OCI-LY3 (cell line): ENCODE results near the gene EPHA2.

Source experiments
- H2AFZ ChIP-seq: fragments of 200-600, 300-600 bp; shearing (Covaris generic); 2 replicates; pipeline ENCODE4 v1.6.0; 2014; ENCODE audit warnings: antibody characterized with exemption, low read depth, low read length
- H3K27ac ChIP-seq: fragments of 200-600, 300-600 bp; sonication (generic); 2 replicates; pipeline ENCODE4 v1.5.1; 2014; ENCODE audit warnings: mild to moderate bottlenecking, low read length, moderate library complexity, mixed read lengths
- H3K27me3 ChIP-seq: fragments of 200-600, 300-600 bp; sonication (generic); 2 replicates; pipeline ENCODE4 v1.6.1; 2014; ENCODE audit warnings: low read depth, low read length, mixed read lengths
- H3K36me3 ChIP-seq: fragments of 200-600, 300-600 bp; sonication (generic); replicated peaks from 2 replicates; pipeline ENCODE3; 2014; ENCODE audit warnings: low read depth, low read length, mixed read lengths
- H3K4me1 ChIP-seq: fragments of 300-600, 200-600 bp; sonication (generic); 2 replicates; pipeline ENCODE4 v1.6.1; 2014; ENCODE audit warnings: low read length, mixed read lengths
- H3K4me2 ChIP-seq: fragments of 200-600, 300-600 bp; sonication (generic); 2 replicates; pipeline ENCODE4 v1.6.1; 2014; ENCODE audit warnings: low read length, mixed read lengths
- H3K4me3 ChIP-seq: fragments of 300-600, 200-600 bp; sonication (generic); 2 replicates; pipeline ENCODE4 v1.5.1; 2014; ENCODE audit warnings: antibody characterized with exemption, mild to moderate bottlenecking, low read length, moderate library complexity
- H3K79me2 ChIP-seq: fragments of 300-600, 200-600 bp; shearing (Covaris generic); 2 replicates; pipeline ENCODE4 v1.6.1; 2014; ENCODE audit warnings: mild to moderate bottlenecking, low read length, mixed read lengths
- H3K9ac ChIP-seq: fragments of 300-600, 200-600 bp; shearing (Covaris generic); 2 replicates; pipeline ENCODE4 v1.6.0; 2014; ENCODE audit warnings: mild to moderate bottlenecking, low read length, moderate library complexity
- H3K9me3 ChIP-seq: fragments of 200-600, 300-600 bp; shearing (Covaris generic); 2 replicates; pipeline ENCODE4 v1.6.1; 2014; ENCODE audit warnings: low read length, mixed read lengths; ENCODE audit not compliant: insufficient read depth
- H4K20me1 ChIP-seq: fragments of 200-600, 300-600 bp; sonication (generic); 2 replicates; pipeline ENCODE4 v1.6.1; 2016; ENCODE audit warnings: low read length, mixed read lengths; ENCODE audit not compliant: insufficient read depth
- EZH2phosphoT487 ChIP-seq: fragments of 200-600 bp; shearing (Covaris generic); IDR thresholded peaks from 2 replicates; pipeline ENCODE4 v1.6.1; 2018; ENCODE audit warnings: antibody characterized with exemption, mixed run types, low read depth
- TF ChIP-seq, protein P1 (sequence below): fragments of 200-600, 300-600 bp; sonication (generic); IDR thresholded peaks from 2 replicates; pipeline ENCODE4 v1.5.1; 2014; ENCODE audit warnings: antibody characterized with exemption, low read length, low read depth

The EPHA2 gene

DNA sequence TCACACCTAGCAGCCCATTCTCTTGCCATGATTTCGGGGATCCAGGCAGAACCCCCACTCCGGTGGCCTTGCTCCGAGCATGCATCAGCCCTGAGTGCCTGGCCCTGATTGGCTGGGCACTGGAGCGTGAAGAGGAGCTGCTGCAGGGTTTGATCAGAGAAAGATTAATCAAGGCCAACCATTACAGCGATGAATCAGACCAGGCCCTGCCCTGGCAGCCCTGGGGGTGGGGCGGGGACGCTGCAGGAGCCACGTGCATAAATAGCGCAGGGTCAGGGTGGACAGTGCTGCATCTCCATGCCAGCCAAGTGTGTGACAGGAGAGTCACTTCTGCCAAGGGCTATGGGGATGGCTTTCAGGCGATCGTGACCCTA, 79.0 kb downstream of the EPHA2 start:
- Histone ChIP-seq H3K79me2 (no peaks in the 10 kb centered on the region), H3K36me3 (no peaks in the 10 kb centered on the region), H3K9ac (no peak overlapping the region), H3K4me2 (no peak overlapping the region), H3K27me3 (peaks cover 8% of the 10 kb centered on the region), H3K9me3 (no peaks in the 10 kb centered on the region), H3K4me1 (peaks cover 25% of the 10 kb centered on the region), H3K4me3 (no peak overlapping the region), H4K20me1 (no peaks in the 10 kb centered on the region), H2AFZ (no peak overlapping the region), H3K27ac (no peak overlapping the region)
- TF ChIP-seq, protein P1, sequence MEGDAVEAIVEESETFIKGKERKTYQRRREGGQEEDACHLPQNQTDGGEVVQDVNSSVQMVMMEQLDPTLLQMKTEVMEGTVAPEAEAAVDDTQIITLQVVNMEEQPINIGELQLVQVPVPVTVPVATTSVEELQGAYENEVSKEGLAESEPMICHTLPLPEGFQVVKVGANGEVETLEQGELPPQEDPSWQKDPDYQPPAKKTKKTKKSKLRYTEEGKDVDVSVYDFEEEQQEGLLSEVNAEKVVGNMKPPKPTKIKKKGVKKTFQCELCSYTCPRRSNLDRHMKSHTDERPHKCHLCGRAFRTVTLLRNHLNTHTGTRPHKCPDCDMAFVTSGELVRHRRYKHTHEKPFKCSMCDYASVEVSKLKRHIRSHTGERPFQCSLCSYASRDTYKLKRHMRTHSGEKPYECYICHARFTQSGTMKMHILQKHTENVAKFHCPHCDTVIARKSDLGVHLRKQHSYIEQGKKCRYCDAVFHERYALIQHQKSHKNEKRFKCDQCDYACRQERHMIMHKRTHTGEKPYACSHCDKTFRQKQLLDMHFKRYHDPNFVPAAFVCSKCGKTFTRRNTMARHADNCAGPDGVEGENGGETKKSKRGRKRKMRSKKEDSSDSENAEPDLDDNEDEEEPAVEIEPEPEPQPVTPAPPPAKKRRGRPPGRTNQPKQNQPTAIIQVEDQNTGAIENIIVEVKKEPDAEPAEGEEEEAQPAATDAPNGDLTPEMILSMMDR = no peak

DNA sequence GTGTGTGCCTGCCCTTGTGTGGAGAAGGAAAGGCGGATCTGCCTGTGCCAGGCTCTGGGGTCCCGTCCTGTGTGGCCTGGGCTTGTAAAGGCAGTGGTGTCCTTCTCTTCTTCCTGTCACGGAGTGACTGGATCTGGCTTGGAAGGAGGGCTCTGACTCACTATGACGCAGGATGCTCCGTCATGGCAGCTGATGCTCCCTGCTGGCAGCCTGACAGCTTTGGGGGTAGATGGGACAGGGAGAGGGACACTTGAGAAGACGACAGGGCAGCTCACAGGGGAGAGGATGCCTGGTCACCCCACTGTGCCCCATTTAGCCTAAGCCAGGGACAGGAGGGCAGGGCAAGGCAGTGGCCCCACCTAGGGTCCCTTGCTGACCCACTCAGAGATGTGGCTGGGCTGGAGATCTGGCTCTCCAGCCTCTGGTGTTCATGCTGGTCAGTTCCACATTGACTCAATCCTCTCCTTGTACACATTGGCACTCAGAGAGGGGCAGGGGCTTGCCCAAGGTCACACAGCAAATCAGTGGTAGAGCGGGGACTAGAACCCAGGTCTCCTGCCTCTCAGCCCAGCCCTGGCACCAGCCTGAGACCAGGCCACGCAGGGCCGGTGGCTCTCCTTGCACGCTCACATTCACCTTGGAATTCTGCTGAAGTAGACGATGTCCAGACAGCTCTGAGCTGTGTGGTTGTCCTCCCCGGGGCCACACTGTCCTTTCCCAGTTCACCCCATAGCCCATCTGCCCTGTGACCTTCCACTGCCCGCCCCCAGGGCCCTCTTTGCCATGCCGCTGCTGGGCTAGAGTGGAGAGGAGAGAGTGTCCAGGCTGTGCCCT, 79.6 kb downstream of the EPHA2 start:
- H3K27me3 ChIP-seq = peaks cover 8% of the 10 kb centered on the region
- no peaks in the 10 kb centered on the region for H4K20me1 ChIP-seq
- no peak overlapping the region for H3K9ac ChIP-seq
- H3K36me3 ChIP-seq = no peaks in the 10 kb centered on the region
- H3K9me3 ChIP-seq = no peaks in the 10 kb centered on the region
- H3K4me3 ChIP-seq = no peak overlapping the region
- H3K79me2 ChIP-seq = no peaks in the 10 kb centered on the region
- peaks cover 20% of the 10 kb centered on the region for H3K4me1 ChIP-seq
- TF ChIP-seq EZH2phosphoT487 = no peak
- TF ChIP-seq, protein P1 = no peak
- no peak overlapping the region for H2AFZ ChIP-seq
- H3K4me2 ChIP-seq = no peak overlapping the region
- H3K27ac ChIP-seq = no peak overlapping the region

DNA sequence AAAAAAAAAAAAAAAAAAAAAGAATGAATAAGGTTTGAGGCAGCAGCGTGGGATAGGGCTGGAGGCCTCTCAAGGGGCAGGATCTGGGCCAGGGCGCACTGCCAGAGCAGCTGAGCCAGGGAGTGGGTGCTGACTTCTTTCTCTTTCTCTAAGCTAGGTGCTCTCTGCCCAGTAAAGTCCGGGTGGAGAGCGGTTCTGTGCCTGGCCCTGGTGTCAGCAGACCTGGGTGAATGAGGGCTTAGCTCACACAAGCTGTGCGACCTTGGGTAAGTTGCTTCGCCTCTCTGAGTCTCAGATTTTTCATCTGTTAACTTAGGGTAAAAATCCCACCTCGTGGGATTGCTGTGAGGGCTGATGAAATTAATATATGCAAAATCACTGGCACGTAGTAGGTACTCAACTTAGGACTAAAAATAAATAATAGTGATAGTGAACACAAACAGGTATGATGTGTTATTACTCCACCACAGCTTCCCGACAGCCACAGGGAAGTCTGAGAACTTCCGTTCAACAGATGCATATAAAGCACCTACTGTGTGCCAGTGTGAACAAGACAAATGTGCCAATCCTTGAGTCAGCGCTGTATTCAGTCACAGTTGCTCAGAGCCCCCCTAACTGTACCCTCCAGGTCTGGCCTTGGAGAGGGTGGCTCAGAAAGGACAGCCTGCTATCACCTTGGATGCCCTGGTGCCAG, 80.4 kb downstream of the EPHA2 start:
- no peak overlapping the region for H3K27ac ChIP-seq
- TF ChIP-seq, protein P1 = no peak
- no peak for TF ChIP-seq EZH2phosphoT487
- no peaks in the 10 kb centered on the region for H3K79me2 ChIP-seq
- no peak overlapping the region for H3K4me3 ChIP-seq
- H3K36me3 ChIP-seq = no peaks in the 10 kb centered on the region
- H4K20me1 ChIP-seq = no peaks in the 10 kb centered on the region
- H2AFZ ChIP-seq = no peak overlapping the region
- H3K4me1 ChIP-seq = peaks cover 17% of the 10 kb centered on the region
- H3K9ac ChIP-seq = no peak overlapping the region
- no peak overlapping the region for H3K4me2 ChIP-seq
- no peaks in the 10 kb centered on the region for H3K9me3 ChIP-seq
- H3K27me3 ChIP-seq = peaks cover 8% of the 10 kb centered on the region
